HepG2 (cell line): ENCODE data around the gene EYA2.

Experiments used
- ELF1 ChIP-seq: sonication (generic); formaldehyde crosslinking; IDR thresholded peaks from 2 replicates; pipeline ENCODE4 v1.4.0; 2020; ENCODE audit warnings: missing genetic modification reagents
- KLF13 ChIP-seq: sonication (generic); formaldehyde crosslinking; IDR thresholded peaks from 2 replicates; pipeline ENCODE4 v1.4.0; 2020; ENCODE audit warnings: mild to moderate bottlenecking, missing genetic modification reagents
- MZF1 ChIP-seq: sonication (generic); formaldehyde crosslinking; IDR thresholded peaks from 2 replicates; pipeline ENCODE4 v1.8.1; 2023; ENCODE audit warnings: mild to moderate bottlenecking, missing genetic modification reagents, borderline replicate concordance
- POLR2A ChIP-seq, 2 experiments: IDR thresholded peaks; 2 replicates each; pipeline ENCODE4 v1.6.1; 2011; ENCODE audit warnings: low read depth in 2 of 2, low read length in 2 of 2, mild to moderate bottlenecking in 1 of 2, moderate library complexity in 1 of 2; ENCODE audit not compliant: insufficient read depth in 1 of 2
- RELA ChIP-seq: sonication (generic); formaldehyde crosslinking; IDR thresholded peaks from 2 replicates; pipeline ENCODE4 v1.4.0; 2020; ENCODE audit warnings: missing genetic modification reagents
- TCF12 ChIP-seq, 2 experiments: fragments of 450-650 bp in 1 of 2; sonication (generic) in 1 of 2; formaldehyde crosslinking in 1 of 2; IDR thresholded peaks; 2 replicates each; pipeline versions ENCODE4 v1.6.1 to v1.8.0; 2017 to 2022; ENCODE audit warnings: antibody characterized with exemption in 1 of 2, mild to moderate bottlenecking in 1 of 2, missing genetic modification reagents in 1 of 2, moderate library complexity in 1 of 2

- TF ChIP-seq POLR2A (IDR thresholded peaks at IDR 0.05; ENCODE audit: insufficient read depth in 1 of 2, low read depth in 2 of 2, low read length in 2 of 2) (no peak), KLF13 (no peak), TCF12 (IDR thresholded peaks at IDR 0.05) (no peak), TCF12 (CRISPR knock-in tag; IDR thresholded peaks at IDR 0.05) (no peak), ELF1 (CRISPR knock-in tag) (no peak), MZF1 (CRISPR knock-in tag) (no peak), RELA (CRISPR knock-in tag) (no peak)
Observed at GRCh38 chr20:47013606-47014005, 119.0 kb downstream of the EYA2 start.
